GM19324 (cell line): Measurements from ENCODE around the gene FAM174C.
A peak's percentile ranks its signal among the peaks of the same experiment; 100 is the strongest.

Experiments used
- ATAC-seq: cut with Tn5 transposase; IDR thresholded peaks from one replicate; pipeline ENCODE4 v1.9.1; 2021; ENCODE audit warnings: mild to moderate bottlenecking, moderate library complexity; ENCODE audit not compliant: unreplicated experiment, low FRiP score

Gene FAM174C

DNA sequence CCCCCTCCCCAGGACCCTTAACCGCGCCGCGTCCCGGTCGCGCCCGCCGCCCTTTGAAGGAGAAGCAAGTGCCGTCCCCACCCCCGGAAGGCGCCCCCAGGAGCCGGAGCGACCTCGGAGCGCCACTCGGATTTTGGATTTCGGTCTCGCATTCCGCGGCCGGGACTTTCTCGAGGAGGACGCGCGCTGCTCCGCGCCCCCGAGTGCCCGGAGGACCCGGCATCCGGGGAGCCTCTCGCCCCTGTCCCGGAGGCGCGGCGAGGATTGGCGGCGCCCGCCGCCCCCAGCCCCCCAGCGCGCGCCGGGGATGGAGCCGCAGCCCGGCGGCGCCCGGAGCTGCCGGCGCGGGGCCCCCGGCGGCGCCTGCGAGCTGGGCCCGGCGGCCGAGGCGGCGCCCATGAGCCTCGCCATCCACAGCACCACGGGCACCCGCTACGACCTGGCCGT, 25.3 kb upstream of the FAM174C start:
- ATAC-seq: peak; percentile 0

- no peak for ATAC-seq
Observed at GRCh38 chr19:1250437-1251260, 24.7 kb upstream of the FAM174C start.

DNA sequence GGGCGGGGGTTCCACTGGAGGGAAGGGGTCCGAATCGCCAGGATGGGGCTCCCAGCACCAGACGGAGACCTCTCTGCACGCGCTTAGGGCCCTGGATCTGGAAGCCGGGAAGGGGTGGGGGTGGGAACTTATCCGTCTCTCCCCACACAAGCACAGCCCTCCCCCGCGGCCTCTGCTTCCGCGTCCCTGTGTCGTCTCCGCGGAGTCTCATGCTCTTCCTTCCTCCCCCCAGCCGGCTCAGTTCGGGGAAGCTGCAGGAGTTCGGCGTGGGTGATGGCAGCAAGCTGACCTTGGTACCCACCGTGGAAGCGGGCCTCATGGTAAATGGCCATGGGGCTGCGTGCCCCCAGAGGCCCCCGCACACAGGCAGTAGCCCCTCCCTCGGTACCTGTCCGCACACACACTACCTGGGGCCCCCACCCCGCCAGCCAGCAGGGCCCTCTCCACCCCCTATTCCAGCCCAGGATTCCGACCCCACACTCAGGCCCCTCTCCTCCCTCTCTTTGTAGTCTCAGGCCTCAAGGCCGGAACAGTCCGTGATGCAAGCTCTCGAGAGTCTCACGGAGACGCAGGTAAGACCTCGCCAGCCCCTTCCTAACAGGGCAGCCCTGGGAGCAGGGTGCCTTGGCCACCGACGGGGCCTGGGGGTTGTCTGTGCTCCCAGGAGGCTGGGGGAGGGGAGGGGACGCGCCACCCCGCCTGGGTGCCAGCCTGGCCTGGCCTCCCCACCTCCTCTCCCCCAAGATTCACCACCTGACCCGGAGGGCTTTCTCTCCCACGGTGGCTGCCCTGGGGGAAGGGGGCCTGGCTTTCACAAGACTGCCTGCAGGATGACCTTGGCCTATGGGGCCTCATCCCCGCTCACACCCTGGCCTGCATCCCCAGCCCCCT, 23.8 kb upstream of the FAM174C start:
- ATAC-seq: no peak

DNA sequence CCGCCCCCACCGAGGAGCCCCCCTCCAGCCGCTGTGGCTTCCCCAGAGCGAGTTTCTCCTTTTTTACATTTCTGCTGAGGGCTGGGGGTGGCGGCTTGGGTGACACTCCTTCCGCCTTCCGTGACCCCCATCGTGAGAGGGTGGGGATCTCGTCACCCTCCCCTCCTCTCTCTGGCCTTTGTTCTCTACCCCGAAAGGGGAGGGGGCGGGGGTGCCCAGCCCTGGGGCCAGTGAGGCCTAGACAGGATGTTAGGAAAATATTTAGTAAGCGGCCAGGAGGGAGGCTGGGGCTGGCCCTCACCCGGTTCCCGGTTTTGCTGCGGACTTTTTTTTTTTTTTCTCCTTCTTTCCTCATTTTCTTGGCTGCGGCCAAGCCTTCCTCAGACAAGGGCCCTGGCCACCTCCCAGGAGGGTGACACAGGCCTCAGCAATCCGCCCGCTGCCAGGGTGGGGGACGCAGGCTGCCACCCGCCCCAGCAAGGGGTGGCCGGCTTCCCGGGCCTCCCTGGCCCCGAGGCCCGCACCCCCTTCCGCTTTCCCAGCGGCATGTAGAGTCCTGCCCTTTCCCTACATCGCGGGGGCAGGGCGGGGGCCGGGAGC, 23.0 kb upstream of the FAM174C start:
- ATAC-seq: no peak

DNA sequence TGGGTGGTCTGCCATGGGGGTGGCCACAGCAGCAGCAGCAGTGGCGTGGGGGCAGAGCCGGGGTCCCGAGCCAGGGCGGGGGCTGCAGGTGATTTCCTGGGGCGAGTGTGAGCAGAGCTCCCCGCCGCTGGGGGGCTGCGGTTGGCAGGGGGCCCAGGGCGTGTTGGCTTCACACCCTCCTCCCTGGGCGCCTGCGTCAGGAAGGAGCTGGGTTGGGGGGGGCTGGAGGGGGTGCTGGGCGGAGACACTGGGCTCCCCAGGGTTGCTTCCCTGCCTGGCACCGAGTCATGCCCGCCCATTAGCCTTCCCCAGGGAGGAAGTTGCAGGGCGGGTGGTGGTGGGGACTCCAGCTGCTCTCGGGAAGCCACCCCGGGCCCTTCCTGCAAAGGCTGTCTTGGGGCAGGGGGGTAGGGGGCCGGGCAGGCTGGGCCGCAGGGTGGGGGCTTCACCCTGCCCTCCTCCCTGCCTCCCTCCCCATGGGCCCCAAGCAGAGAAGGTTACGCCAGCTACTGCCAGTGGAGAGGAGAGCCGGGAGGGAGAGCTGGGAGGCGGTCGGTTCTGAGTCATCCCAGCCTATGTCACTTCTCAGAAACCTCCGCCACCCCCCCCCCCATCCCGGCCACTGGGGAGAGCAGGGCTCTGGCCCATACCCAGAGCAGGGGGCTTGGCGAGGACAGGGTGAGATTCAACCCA, 22.4 kb upstream of the FAM174C start:
- ATAC-seq: no peak

DNA sequence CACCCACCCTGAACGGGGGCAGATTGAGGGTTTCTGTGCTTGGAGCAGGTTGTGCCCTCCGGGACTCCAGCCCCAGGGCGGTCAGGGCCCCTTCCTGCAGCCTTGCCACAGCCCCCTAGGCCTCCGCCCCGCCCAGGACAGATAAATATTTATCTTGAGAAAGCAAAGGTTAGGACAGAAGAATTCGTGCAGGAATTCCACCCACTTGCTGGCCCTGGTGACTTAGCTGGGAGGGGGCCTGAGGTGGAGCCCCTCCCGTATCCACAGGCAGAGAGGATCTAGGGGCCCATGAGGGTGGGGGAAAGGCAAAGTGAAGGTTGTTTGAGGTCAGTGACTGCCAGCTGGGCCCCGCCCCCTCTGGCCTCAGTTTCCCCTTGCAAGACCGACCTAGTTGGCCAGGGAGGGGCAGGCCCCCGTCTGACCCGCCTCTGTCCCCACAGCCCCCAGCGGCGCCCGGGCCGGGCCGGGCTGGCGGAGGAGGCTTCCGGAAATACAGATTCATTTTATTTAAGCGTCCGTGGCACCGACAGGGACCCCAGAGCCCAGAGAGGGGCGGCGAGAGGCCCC, 21.7 kb upstream of the FAM174C start:
- no peak for ATAC-seq

- no peak for ATAC-seq
Observed at GRCh38 chr19:1254081-1254527, 21.2 kb upstream of the FAM174C start.

- no peak for ATAC-seq
Observed at GRCh38 chr19:1254530-1255185, 20.7 kb upstream of the FAM174C start.

- no peak for ATAC-seq
Observed at GRCh38 chr19:1255186-1256161, 19.9 kb upstream of the FAM174C start.

GRCh38 chr19:1256646-1257474, 18.5 kb upstream of the FAM174C start:
- no peak for ATAC-seq

GRCh38 chr19:1257475-1258162, 17.7 kb upstream of the FAM174C start:
- no peak for ATAC-seq

GRCh38 chr19:1258163-1258492, 17.2 kb upstream of the FAM174C start:
- ATAC-seq: no peak

- no peak for ATAC-seq
Observed at GRCh38 chr19:1258707-1259205, 16.6 kb upstream of the FAM174C start.

DNA sequence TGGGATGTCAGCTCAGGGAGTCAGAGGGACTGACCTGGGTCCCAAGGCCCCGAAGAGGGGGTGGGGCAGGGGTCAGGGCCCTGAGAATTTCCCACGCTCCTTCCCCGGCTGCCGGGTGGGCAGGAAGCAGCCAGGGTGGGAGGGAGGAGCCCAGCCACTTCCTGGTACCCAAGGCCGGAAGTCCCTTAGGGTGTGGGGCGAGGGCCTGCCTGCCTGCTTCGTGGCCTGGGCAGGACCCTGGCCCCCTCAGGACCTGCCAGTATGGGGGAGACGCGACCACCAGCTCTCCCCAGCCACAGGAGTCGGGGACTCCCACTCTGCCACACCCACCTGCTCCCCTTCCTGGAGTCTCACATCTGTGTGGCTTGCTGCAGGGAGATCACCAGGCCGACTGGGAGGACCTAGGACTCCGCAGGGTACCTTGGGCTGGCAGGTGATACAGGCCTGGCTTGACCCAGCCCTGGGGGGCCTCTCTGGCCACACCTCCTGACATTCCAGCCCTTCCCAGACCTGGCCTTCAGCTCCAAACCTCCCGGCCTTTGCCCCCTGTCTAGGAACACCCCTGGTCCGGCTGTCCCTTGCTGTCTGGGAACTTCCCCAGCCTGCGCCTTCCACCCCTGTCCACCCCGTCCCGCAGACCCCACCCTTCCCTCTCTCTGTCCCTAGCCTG, 16.0 kb upstream of the FAM174C start:
- ATAC-seq: no peak

- ATAC-seq: peak; percentile 12
Observed at GRCh38 chr19:1259876-1260748, 15.2 kb upstream of the FAM174C start.
